Measurements from ENCODE around the gene WNT7B.

Gene WNT7B

GRCh38 chr22:45958971-45959370 lies 18.0 kb downstream of the WNT7B start:
- no peak for DNase-seq

GRCh38 chr22:45957826-45958225 lies 19.1 kb downstream of the WNT7B start:
- DNase-seq = no peak

GRCh38 chr22:45953178-45953577 lies 23.8 kb downstream of the WNT7B start:
- no peak for DNase-seq

GRCh38 chr22:45952553-45952952 lies 24.4 kb downstream of the WNT7B start:
- no peak for DNase-seq

GRCh38 chr22:45952151-45952550 lies 24.8 kb downstream of the WNT7B start:
- DNase-seq = no peak

- DNase-seq = no peak
Measured at GRCh38 chr22:45949891-45950290, 27.1 kb downstream of the WNT7B start.

GRCh38 chr22:45949258-45949870 lies 27.6 kb downstream of the WNT7B start:
- no peak for DNase-seq

GRCh38 chr22:45948081-45948648 lies 28.8 kb downstream of the WNT7B start:
- DNase-seq = no peak

GRCh38 chr22:45946805-45947600 lies 30.0 kb downstream of the WNT7B start:
- no peak for DNase-seq

GRCh38 chr22:45945621-45946106 lies 31.3 kb downstream of the WNT7B start:
- no peak for DNase-seq

- DNase-seq = no peak
Measured at GRCh38 chr22:45942787-45943493, 34.0 kb downstream of the WNT7B start.

- no peak for DNase-seq
Measured at GRCh38 chr22:45942344-45942743, 34.6 kb downstream of the WNT7B start.

GRCh38 chr22:45938913-45939312 lies 38.0 kb downstream of the WNT7B start:
- no peak for DNase-seq

GRCh38 chr22:45937960-45938359 lies 39.0 kb downstream of the WNT7B start:
- DNase-seq = no peak

- DNase-seq = no peak
Measured at GRCh38 chr22:45935573-45935972, 41.4 kb downstream of the WNT7B start.

GRCh38 chr22:45934659-45935341 lies 42.2 kb downstream of the WNT7B start:
- no peak for DNase-seq

- no peak for DNase-seq
Measured at GRCh38 chr22:45934168-45934564, 42.8 kb downstream of the WNT7B start.

GRCh38 chr22:45933506-45934167 lies 43.3 kb downstream of the WNT7B start:
- DNase-seq = no peak

- DNase-seq = no peak
Measured at GRCh38 chr22:45932071-45932470, 44.9 kb downstream of the WNT7B start.

GRCh38 chr22:45931042-45931441 lies 45.9 kb downstream of the WNT7B start:
- DNase-seq = no peak

GRCh38 chr22:45930324-45930723 lies 46.6 kb downstream of the WNT7B start:
- no peak for DNase-seq

GRCh38 chr22:45929649-45930048 lies 47.3 kb downstream of the WNT7B start:
- no peak for DNase-seq

Data from right kidney (tissue), 1 donor.